Vagina (tissue), 2 donors: ENCODE data around the gene ELP1.

Source experiments
- CTCF ChIP-seq, 3 experiments: fragments of 450-650 bp in 2 of 3; fragments of 200-600 bp in 1 of 3; sonication (generic) in 1 of 3; IDR thresholded peaks; one replicate each; pipeline ENCODE4 v1.5.1; 2017 to 2019; ENCODE audit warnings: antibody characterized with exemption in 3 of 3, mild to moderate bottlenecking in 2 of 3, moderate library complexity in 2 of 3
- POLR2A ChIP-seq, 2 donors: fragments of 450-650 bp; IDR thresholded peaks; one replicate each; pipeline ENCODE4 v1.6.1; 2017; ENCODE audit warnings: antibody characterized with exemption in 2 of 2, mild to moderate bottlenecking in 2 of 2, moderate library complexity in 2 of 2
- POLR2AphosphoS5 ChIP-seq, 2 donors: sonication (generic); formaldehyde crosslinking; IDR thresholded peaks; one replicate each; pipeline ENCODE4 v1.9.0; 2017; ENCODE audit warnings: antibody characterized with exemption in 2 of 2, mild to moderate bottlenecking in 2 of 2, low read depth in 1 of 2; ENCODE audit not compliant: insufficient read depth in 1 of 2

DNA sequence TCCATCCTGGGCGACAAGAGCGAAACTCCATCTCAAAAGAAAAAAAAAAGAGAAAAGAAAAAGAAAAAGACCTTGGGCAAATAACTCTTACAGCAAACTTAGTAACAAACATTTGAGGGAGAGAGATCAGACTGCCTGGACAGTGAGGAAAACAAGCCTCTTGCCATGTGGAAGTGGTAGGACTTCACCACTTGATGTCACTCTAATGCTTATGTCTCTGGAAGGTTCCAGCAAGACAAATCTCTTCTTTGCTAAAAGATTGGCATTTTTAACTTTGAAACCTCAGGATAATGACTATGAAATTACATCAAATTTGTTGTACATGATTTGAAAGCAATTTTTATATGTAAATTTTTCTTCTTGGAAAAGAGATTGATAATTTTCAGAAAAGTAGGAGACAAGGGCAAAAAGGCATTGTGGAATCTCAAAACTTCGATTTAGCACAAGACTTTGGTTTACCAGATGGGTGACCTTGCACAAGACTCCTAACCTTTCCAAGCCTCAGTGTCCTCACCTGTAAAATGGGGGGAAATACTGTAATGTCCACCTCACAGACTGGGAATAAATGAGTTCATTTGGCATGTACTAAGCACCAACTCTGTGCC, 83.5 kb downstream of the ELP1 start:
- TF ChIP-seq POLR2AphosphoS5 (IDR thresholded peaks at IDR 0.05; ENCODE audit: insufficient read depth in 1 of 2, low read depth in 1 of 2) (no peak), CTCF (IDR thresholded peaks at IDR 0.05) (no peak), POLR2A (IDR thresholded peaks at IDR 0.05) (no peak)
